HL-60/S4 treated with retinoic acid at 250 ng/mL for 4 days and 3 days (cell line): Measurements from ENCODE around the gene TEF.

Experiments used
- in situ Hi-C: fragments of 300-500 bp; cut with MboI; formaldehyde crosslinking; loops from 2 replicates; pipeline ENCODE4 v1.7.0; 2022; ENCODE audit warnings: low sequenced_read_pairs

TEF gene

DNA sequence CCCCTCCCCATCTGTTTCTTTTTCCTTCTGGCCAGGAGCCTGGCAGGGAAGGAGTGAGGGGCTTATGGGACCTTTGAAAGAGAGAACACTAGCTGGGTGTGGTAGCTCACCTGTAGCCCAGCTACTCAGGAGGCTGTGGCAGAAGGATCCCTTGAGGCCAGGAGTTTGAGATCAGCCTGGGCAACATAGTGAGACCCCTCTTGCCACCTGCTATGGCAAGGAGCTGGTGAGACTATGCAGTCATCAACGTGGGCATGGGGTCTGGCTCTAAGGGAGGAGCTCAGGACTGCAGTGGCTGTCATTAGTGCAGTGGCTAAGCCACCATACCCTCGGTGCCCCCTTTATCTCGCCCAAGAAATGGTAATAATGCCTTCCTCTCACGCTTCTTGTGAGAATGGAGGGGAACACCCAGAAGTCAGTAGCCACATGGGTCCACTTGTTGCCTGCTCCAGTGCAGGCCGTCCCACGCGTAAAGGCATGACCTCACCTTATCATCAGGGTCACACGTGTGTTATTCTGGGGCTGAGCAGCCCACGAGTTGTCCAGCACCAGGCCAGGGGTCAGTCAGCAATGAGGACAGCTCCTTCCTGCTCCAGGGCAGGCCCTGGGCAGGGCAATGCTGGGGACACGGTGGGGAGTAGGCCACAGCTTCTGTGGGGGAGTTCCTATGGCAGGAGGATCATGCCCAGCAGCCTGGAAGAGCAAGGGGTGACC is 27.7 kb upstream of the TEF start:
- in situ Hi-C loops: no loop called here

DNA sequence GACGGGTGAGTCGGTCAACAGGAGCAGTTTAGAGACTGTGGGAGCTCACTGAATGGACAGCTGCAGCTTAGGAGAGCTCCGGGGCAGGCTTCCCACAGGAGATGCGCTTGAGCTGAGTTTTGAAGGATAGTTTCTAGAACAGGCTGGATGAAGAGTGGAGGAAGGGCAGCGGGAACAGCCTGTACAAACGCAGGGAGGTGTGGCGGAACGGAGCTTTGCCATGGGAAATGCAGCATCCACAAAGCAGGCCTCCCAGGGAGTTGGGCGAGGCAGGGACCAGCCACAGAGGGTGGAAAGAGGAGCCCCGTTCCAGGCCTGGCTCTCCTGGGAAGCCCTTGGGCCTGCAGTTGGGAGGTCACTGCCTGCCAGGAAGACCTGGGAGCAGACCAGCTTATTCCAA is 26.8 kb upstream of the TEF start:
- in situ Hi-C loops: no loop called here

DNA sequence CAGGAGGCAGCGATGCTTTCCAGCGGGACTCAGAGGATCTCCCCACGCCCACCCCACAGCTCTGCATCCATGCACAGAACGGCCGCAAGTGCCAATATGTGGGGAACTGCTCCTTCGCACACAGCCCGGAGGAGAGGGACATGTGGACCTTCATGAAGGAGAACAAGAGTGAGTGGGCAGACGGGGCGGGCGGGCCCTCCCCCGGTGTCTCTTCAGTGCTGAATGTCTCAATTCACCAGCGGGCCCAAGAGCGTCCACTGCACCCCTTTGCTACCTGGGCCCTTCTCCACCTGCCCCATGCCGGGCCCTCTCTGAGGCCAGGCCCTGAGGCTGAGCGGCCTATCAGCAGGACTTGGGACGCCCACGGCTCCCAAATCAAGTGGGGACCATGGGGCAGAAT is 25.8 kb upstream of the TEF start:
- in situ Hi-C loops: no loop called here

DNA sequence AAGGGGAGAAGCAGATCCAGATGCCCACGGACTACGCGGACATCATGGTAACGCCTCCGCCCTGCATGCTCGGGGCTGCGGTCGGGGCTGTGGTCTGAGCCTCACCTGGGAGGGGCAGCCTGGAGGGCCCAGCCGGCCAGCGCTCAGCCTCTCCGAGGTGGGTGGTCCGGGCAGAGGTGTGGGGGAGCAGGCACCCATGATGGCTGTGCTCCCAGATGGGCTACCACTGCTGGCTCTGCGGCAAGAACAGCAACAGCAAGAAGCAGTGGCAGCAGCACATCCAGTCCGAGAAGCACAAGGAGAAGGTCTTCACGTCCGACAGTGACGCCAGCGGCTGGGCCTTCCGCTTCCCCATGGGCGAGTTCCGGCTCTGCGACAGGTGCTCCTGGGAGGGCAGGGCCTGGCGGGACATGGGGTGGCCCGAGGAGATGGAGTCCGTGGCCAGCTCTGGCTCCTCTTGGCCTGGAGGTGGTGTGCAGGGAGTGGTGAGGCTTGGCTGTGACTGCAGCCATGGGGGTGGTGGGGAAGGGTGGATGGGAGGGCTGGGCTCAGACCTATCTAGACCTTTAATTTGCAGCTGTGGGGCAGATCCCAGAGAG is 25.2 kb upstream of the TEF start:
- in situ Hi-C loops: no loop called here

DNA sequence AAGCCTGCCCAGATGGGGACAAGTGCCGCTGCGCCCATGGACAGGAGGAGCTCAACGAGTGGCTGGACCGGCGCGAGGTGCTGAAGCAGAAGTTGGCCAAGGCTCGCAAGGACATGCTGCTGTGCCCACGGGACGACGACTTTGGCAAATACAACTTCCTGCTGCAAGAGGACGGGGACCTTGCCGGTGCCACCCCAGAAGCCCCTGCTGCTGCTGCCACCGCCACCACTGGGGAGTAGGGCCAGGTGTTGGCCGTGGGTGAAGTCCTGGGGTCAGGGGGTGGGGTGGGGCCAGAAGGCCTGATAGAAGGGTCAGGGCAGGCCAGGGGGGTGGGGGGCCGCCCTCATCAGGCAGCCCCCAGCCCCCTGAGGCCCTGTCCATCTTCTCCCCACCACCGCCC is 24.6 kb upstream of the TEF start:
- in situ Hi-C loops: no loop called here

DNA sequence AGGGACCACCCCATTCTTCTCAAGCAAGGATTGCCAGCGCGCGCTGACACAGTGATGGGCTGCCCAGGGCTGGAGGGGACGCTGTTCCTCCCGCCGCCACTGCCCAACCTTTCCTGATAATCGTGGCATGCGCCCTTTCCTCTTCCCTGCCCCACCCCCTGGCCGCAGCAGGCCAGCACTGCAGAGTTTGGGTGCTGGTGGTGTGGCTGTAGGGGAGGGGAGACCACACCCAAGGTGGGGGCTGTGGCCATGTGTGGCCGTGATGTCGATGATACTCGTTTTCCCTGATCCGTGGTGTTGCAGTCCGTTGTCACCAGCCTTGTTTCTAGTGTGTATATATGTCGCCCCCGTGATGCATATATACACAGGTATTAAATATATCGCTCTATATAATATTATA is 22.8 kb upstream of the TEF start:
- in situ Hi-C loops: no loop called here

DNA sequence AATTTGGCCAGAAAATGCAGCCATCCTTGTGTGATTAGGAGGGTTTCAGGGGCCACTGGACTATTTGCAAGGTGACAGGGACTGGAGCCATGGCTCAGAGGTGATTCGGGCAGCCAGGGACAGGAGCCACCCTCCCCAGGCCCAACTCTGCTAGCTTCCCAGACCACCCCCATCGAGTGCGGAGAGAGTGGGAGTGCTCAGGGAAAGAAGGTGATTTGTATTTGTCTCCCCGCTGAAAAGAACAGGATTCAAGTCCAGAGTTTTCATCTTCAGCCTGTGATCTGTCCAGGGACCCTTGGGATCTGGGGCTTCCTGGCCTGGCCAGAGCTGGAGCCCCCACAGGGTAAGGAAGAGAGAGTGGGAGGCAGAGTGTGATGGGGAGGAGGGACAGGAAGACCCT is 22.4 kb upstream of the TEF start:
- in situ Hi-C loops: no loop called here

DNA sequence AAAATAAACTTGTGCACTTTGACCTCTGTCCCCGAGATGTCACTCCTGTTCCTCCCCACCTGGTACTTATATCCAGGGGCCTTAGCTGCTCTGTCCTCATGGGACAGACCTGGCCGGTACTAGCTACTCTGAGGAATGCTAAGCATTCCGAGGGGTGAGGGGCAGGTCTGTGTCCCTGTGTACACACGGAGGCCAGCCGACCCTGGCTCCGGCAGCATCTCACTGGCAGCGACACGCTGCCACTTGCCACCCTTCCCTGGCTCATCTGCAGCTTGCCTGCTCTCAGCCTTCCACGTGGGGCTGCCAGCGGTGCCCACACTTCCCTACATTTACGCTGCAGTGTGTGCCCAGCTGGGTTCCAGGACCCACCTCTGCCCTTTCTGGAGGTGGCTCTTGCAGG is 21.6 kb upstream of the TEF start:
- in situ Hi-C loops: no loop called here

DNA sequence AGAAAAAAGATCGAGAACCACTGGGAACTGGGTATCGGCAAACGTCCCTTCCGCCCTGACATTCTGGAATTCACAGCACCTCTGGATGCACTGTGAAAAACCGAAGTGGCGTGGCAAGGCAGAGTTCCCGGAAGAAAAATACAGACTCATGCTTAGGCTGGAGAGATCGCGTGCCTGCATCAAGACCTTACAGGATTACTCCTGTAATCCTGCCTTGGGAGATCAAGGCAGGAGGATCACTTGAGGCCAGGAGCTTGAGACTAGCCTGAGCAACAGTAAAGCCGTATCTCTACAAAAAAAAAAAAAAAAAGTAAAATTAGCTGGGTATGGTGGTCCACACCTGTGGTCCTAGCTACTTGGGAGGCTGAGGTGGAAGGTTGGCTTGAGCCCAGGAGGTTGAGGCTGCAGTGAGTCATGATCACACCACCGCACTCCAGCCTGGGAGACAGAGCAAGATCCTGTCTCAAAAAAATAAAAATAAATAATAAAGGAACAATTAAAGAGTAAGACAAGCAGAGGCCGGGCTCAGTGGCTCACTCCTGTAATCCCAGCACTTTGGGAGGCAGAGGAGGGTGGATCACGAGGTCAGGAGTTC is 19.9 kb upstream of the TEF start:
- in situ Hi-C loops: no loop called here

DNA sequence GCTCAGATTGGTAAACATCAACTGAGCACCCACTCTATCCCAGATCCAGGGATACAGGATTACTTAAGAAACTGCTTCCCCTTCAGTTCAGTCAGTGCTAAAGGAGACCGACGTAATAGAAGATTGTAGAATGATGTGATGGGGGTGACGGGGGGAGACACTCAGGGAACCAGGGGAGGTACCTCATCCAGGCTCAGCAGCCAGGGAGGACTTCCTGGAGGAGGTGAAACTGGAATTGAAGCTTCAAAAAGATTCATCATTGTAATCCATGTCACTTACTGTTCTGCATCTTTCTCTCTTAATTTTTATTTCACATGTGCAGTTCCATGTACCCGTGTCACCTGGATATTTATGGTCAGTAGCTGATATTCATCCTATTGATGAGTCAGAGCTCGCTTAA is 19.1 kb upstream of the TEF start:
- in situ Hi-C loops: no loop called here

DNA sequence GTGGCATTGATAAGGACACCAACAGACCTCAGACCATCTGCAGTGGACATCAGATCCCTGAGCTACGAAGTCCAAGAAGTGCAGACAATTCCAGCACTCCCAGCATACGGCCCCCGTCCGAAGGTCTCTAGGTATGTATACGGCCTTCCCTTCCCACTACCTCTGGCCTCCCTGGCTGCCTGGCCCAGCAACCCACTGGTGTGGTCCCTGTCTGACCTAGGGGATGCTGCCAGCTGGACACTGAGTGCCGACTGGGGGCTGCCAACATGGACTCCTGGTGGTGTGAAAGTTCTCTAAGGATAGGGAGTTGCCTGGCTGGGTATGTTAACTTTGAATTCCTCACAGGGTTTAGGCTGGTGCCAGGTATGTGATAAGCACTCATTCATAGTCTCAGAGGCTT is 17.5 kb upstream of the TEF start:
- in situ Hi-C loops: no loop called here

DNA sequence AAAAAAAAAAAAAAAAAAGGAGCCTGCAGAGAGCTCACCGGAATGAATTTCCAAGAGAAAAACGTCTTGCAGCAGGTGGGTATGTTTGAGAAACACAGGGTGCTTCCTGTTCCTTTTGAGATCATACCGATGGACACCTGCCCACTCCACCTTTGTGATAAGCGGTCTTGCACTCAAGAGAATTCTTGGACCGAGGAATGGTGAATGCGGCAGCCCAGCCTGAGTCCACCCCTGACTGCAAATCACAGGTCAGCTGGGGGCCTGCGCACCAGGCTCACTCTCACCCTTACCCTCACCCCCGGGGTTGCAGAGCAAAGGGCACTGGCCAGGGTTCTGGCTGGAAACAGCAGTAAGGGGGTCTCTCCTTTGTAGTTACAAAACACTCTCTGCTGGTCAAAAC is 16.8 kb upstream of the TEF start:
- in situ Hi-C loops: no loop called here

DNA sequence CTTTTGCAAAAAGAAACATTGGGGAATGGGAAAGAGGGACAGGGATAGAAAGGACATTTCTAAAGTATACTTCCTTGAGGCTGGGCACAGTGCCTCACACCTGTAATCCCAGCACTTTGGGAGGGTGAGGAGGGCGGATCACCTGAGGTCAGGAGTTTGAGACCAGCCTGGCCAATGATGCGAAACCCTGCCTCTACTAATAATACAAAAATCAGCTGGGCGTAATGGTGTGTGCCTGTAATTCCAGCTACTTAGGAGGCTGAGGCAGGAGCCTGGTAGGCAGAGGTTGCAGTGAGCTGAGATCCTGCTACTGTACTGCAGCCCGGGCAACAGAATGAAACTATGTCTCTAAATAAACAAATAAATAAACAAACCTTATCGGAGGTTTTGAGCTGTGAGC is 16.3 kb upstream of the TEF start:
- in situ Hi-C loops: no loop called here

DNA sequence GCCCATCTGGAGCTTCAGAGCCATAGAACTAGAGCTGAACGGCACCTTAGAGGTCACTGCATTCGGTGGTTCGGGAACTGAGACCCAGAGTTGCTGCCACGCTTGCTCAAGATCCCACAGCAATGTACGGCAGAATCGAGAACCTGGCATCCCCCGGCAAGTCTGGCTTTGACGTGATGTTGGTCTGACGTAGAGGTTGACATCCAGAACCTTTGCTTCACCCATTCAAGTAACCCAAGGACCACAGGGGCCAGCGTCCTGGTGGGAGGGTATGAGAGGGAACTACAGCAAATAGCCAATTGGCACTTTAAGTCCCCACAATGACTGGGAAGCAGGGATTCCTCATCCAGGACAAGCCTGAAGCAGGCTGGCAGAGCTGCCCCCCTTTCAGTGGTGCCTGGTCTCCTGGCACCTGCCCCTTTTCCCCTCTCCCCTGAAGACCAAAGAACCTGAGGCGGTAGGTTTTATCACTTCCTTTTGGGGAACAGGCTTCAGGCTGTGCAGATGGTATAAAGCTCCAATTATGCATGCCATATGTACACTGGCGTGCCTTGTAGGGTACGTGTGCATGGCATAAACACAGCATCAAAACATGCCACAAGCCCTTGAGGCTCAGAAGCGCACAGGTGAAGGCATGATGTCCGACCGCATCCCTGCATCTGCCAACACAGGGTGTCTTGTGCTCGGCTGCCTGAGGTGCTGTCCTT is 15.3 kb upstream of the TEF start:
- in situ Hi-C loops: no loop called here

DNA sequence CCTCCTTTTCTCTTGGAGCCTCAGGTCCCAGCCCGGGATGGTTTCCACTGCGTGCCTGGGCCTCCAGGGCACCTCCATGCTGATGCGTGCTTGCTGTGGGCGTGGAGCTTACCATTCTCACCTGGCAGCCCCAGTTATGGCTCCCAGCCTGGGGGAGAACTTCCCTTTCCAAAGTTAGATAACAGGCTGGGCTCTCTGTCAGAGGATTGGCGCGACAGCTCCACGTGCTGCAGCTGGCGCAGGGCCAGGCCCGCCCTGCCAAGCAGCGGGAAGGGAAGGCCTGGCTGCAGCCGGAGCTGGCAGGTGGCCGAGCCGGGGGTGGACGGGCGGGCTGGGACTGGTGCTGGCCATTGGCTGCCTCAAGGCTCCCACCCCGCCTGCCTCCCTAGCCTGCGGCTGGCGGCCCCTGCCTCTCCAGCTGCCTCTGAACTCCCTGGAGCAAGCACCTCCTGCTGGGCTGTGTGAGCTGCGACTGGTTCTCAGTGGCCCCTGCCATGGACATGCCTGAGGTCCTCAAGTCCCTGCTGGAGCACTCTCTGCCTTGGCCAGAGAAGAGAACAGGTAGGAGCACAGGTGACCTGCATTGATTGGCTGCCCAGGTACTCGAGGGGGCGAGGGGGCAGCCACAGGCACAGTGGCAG is 14.6 kb upstream of the TEF start:
- in situ Hi-C loops: no loop called here

DNA sequence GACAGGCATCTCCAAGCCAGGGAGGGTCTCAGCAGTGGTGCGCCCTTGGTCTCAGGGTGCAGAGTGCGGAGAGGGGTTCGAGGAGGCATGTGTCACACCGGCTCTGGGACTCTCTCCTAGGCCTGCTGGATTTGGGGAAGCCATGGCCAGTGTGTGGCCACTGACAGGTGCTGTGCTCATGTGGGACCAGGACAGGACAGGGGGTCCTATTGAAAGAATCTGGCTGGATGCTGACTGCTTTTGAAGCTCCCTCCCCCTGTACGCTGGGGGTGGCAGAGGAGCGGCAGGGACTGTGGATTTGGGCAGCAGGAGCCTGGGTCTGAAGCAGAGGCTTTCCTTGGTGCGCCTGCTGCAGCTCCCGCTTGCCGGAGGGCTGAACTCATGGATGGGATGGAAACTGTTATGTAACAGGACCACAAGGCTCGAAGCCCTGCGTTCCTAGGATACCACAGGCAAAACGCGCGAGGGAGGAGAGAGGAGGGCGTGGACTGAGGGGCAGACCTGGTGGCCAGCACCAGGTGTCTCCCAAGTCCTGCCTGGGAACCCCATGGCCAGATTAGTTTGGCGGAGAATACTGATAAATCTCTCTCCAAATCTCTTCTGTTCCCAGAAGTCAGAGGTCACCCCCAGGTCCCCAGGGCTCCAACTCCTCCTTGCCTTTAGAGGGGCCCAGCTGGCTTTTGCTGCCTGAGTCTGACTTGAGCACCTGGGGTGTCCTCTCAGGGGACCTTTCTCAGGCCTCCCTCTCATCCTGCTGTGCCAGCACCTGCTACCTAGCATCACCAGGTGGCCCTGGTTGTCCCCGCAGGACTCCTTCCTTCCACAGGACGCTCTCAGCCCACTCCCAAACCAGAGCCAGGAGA is 13.8 kb upstream of the TEF start:
- in situ Hi-C loops: no loop called here

DNA sequence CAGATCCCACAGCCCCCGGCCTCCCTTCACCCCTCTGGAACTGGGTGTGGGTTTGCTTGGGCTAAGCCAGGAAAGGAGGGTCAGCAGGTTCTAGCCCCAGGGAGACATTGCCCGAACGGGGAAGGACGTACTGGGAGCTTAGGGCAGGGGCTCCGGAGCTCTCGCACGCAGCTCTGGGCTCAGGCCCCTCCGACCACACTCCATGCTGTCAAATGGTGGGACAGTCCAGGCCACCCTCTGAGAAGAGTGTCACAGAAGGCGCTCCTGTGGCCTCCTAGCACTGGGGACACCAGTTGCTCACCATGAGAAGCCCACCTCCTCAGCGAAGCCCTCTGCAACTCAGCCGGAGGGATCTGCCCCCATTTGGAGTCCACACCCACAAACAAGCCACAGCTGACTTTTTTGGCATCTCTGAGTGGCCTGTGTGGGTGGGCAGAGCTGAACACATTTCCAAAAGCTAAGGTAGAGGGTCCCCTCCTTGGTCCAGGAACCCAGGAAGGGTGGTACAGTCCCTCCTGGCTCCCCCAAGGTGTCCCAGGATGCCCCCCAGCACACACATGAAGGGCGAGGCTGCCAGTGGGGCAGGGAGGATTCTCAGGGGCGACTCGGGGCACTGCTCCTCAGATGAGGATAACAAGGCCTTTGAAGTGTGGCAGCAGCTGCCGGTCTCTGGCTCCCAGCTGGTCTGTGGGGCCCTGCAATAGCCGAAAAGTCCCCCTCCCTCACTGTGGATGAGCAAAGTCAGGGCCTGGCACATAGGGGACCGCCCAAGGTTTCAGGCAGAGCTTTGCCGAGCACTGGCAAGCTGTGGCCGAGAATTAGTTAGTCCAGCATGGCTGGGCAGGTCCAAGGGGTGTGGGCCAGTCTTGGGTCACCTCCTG is 13.0 kb upstream of the TEF start:
- in situ Hi-C loops: no loop called here

DNA sequence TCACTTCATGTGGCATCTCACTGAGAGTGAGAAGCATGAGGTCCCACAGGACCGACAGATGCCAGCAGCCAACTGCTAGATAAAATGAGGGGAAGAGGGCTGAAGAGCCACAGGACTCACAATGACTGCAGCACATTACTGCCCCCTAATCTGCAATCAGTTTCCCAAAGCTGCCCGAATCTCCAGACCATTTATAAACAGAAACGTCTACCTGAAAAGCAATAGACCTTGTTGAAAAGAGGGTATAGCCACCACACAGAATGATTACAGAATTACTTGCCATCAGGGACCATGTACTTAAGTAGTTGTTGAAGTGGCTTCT is 12.4 kb upstream of the TEF start:
- in situ Hi-C loops: no loop called here

DNA sequence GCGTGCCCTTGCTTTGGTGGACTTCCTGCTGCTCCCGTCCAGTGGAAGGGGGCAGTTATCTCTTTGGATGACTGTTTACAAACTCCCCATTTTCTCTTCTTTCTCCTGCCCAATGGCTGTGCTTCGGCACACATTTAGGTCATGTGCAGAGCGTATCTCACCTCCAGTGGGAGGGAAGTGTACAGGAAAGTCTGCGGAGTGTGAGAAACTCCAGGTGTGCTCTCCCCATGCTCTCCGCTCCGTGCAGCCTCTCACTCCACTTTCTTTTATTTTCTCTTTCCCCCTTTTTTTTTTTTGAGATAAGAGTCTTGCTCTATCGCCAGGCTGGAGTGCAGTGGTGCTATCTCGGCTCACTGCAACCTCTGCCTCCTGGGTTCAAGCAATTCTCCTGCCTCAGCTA is 11.9 kb upstream of the TEF start:
- in situ Hi-C loops: no loop called here

DNA sequence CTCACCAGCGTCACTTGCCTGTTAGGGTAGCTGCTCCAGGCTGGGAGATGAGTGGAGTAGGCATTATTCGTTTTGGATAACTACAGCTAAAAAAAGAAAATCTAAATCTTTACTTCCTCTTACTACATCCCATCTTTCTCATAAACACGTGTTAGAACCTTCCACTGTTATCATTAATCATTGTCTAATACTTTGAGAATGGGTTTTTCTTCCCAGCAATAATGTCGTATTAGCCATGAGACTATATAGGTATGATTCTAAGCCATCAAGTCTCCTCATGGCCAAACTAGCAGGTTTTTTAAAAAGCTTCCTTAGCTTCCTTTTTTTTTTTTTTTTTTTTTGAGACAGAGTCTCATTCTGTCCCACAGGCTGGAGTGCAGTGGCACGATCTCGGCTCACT is 3.9 kb upstream of the TEF start:
- in situ Hi-C loops: no loop called here
